GM03348 (cell line): ENCODE measurements around the gene MAP3K2.
"Not testable (repeated sequence)": the region's sequence is repeated elsewhere in the genome, so short reads cannot be mapped to it uniquely, and the experiment has no call there.

Experiments
- DNase-seq: peaks from one replicate; pipeline ENCODE4 v3.0.0; 2012; ENCODE audit warnings: low spot score

The MAP3K2 gene

GRCh38 chr2:127381762-127382161 lies 6.0 kb downstream of the MAP3K2 start:
- no peak for DNase-seq

- DNase-seq = no peak
These were observed 7.9 kb downstream of the MAP3K2 start for GRCh38 chr2:127379712-127380355.

- no peak for DNase-seq
These were observed 9.1 kb downstream of the MAP3K2 start for GRCh38 chr2:127378720-127379119.

- DNase-seq = peak; percentile 24
These were observed 10.5 kb downstream of the MAP3K2 start for GRCh38 chr2:127377262-127377661.

- no peak for DNase-seq
These were observed 11.5 kb downstream of the MAP3K2 start for GRCh38 chr2:127376257-127376656.

GRCh38 chr2:127373362-127374083 lies 14.3 kb downstream of the MAP3K2 start:
- no peak for DNase-seq

GRCh38 chr2:127371037-127371436 lies 16.7 kb downstream of the MAP3K2 start:
- DNase-seq = no peak

- no peak for DNase-seq
These were observed 17.8 kb downstream of the MAP3K2 start for GRCh38 chr2:127370010-127370409.

- DNase-seq = no peak
These were observed 22.5 kb downstream of the MAP3K2 start for GRCh38 chr2:127365211-127365643.

GRCh38 chr2:127362971-127363370 lies 24.8 kb downstream of the MAP3K2 start:
- no peak for DNase-seq

GRCh38 chr2:127361929-127362885 lies 25.6 kb downstream of the MAP3K2 start:
- peak; percentile 11 for DNase-seq

GRCh38 chr2:127360242-127360641 lies 27.5 kb downstream of the MAP3K2 start:
- DNase-seq = no peak

GRCh38 chr2:127359520-127359919 lies 28.3 kb downstream of the MAP3K2 start:
- DNase-seq = no peak

- DNase-seq = no peak
These were observed 28.8 kb downstream of the MAP3K2 start for GRCh38 chr2:127358971-127359370.

- DNase-seq = no peak
These were observed 29.7 kb downstream of the MAP3K2 start for GRCh38 chr2:127358044-127358443.

- no peak for DNase-seq
These were observed 30.2 kb downstream of the MAP3K2 start for GRCh38 chr2:127357591-127357990.

GRCh38 chr2:127356531-127356930 lies 31.2 kb downstream of the MAP3K2 start:
- no peak for DNase-seq

GRCh38 chr2:127355407-127356008 lies 32.3 kb downstream of the MAP3K2 start:
- DNase-seq = no peak

GRCh38 chr2:127353873-127354676 lies 33.7 kb downstream of the MAP3K2 start:
- DNase-seq = not testable (repeated sequence)

- not testable (repeated sequence) for DNase-seq
These were observed 34.6 kb downstream of the MAP3K2 start for GRCh38 chr2:127353223-127353622.

- no peak for DNase-seq
These were observed 36.2 kb downstream of the MAP3K2 start for GRCh38 chr2:127351603-127352002.
